Smooth muscle cell (in vitro differentiated cells): ENCODE results near the gene SCGB1D2. TPM values are rescaled to one million over a fixed set of nuclear protein-coding genes. Genes with fewer than 3 reads are reported as not detected.
"Not testable (repeated sequence)": the region's sequence is repeated elsewhere in the genome, so short reads cannot be mapped to it uniquely, and the experiment has no call there.

Experiments
- DNase-seq: peaks from one replicate; lab custom pipeline; 2025; ENCODE audit not compliant: unreplicated experiment; lab: John Stamatoyannopoulos, UW
- H2AFZ ChIP-seq: fragments of 200-600 bp; sonication (generic); 2 replicates; pipeline ENCODE4 v1.6.0; 2016; ENCODE audit warnings: antibody characterized with exemption, low read depth, mild to moderate bottlenecking
- H3F3A ChIP-seq: fragments of 200-600 bp; sonication (generic); 2 replicates; pipeline ENCODE4 v1.6.0; 2017; ENCODE audit warnings: antibody characterized with exemption, low read depth
- H3K27ac ChIP-seq: fragments of 200-600 bp; sonication (generic); 2 replicates; pipeline ENCODE4 v1.5.1; 2016; ENCODE audit warnings: low read depth, mild to moderate bottlenecking
- H3K27me3 ChIP-seq: fragments of 200-600 bp; sonication (generic); 2 replicates; pipeline ENCODE4 v1.6.1; 2016; ENCODE audit warnings: low read depth, mild to moderate bottlenecking
- H3K36me3 ChIP-seq: fragments of 200-600 bp; sonication (generic); 2 replicates; pipeline ENCODE4 v1.5.1; 2016; ENCODE audit warnings: low read depth
- H3K4me1 ChIP-seq: fragments of 200-600 bp; sonication (generic); 2 replicates; pipeline ENCODE4 v1.5.1; 2016; ENCODE audit warnings: low read depth
- H3K4me2 ChIP-seq: fragments of 200-600 bp; sonication (generic); 2 replicates; pipeline ENCODE4 v1.6.0; 2016; ENCODE audit warnings: mild to moderate bottlenecking
- H3K4me3 ChIP-seq: fragments of 200-600 bp; sonication (generic); 2 replicates; pipeline ENCODE4 v1.5.1; 2016; ENCODE audit warnings: mild to moderate bottlenecking
- H3K79me2 ChIP-seq: fragments of 200-600 bp; sonication (generic); 2 replicates; pipeline ENCODE4 v1.6.0; 2016; ENCODE audit warnings: low read depth, mild to moderate bottlenecking
- H3K9ac ChIP-seq: fragments of 200-600 bp; sonication (generic); 2 replicates; pipeline ENCODE4 v1.6.0; 2016; ENCODE audit warnings: low read depth
- H3K9me3 ChIP-seq: fragments of 200-600 bp; sonication (generic); replicated peaks from 2 replicates; pipeline ENCODE4 v1.5.1; 2016; ENCODE audit warnings: low read depth
- H4K20me1 ChIP-seq: fragments of 200-600 bp; sonication (generic); 2 replicates; pipeline ENCODE4 v1.6.0; 2016; ENCODE audit warnings: low read depth
- WGBS: methylation state at CpG from one replicate; pipeline ENCODE4 v1.1.7; 2016; ENCODE audit warnings: low lambda C conversion rate; 5-methylcytosine and 5-hydroxymethylcytosine counted together
- polyA plus RNA-seq: library from polyadenylated mRNA; unstranded; fragments of >200 nt; fragmentation: Nextera tagmentation; extraction: Ambion mirVana; gene quantifications from 2 replicates; pipeline ENCODE4 v1.2.1, GENCODE V29; 2016
- total RNA-seq: library from RNA; depleted of rRNA; stranded (reverse); fragments of >200 nt; gene quantifications from 2 replicates; pipeline ENCODE4 v1.2.3, GENCODE V29; 2014
- TF ChIP-seq, protein P1 (sequence below): fragments of 200-600 bp; sonication (generic); IDR thresholded peaks from 2 replicates; pipeline ENCODE4 v1.5.1; 2017; ENCODE audit warnings: borderline replicate concordance, mild to moderate bottlenecking, antibody characterized with exemption; ENCODE audit not compliant: insufficient read depth, poor library complexity, severe bottlenecking

Gene SCGB1D2, protein sequence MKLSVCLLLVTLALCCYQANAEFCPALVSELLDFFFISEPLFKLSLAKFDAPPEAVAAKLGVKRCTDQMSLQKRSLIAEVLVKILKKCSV
- not detected in 2 replicates for total RNA-seq
- not detected in 2 replicates for polyA plus RNA-seq

DNA sequence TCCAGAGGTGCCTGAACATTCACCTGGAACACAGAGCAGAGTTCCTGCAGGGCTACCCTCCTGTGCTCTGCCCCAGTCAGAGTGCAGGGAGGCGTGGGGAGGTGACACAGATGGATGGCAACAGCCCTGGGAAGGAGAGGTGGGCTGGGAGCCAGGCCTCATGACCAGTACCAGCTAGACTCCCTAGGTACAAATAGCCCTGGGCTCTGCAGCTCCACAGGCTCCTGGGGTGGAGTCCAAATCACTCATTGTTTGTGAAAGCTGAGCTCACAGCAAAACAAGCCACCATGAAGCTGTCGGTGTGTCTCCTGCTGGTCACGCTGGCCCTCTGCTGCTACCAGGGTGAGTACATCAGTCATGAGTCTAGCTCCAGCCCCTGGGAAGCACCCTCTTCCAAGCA lies at the start of gene SCGB1D2:
SCGB1D2 (plus strand) TSS at position 219 of the 400 bp plus-strand sequence; CDS start at position 288, 69 bp downstream.
- H3K4me1 ChIP-seq = no peaks in the 10 kb centered on the region
- H3K4me3 ChIP-seq = no peak within 1 kb of the TSS
- no peak within 1 kb of the TSS for H3K9ac ChIP-seq
- WGBS = 64% methylated on average over 3 of the region's 3 CpGs
- no peaks in the 10 kb centered on the region for H3K79me2 ChIP-seq
- H3K36me3 ChIP-seq = no peaks in the 10 kb centered on the region
- H3K27ac ChIP-seq = no peak within 1 kb of the TSS
- H4K20me1 ChIP-seq = no peaks in the 10 kb centered on the region
- no peak for DNase-seq
- no peaks in the 10 kb centered on the region for H3K9me3 ChIP-seq
- H3F3A ChIP-seq = no peaks in the 10 kb centered on the region
- H3K4me2 ChIP-seq = no peak within 1 kb of the TSS
- TF ChIP-seq, protein P1, sequence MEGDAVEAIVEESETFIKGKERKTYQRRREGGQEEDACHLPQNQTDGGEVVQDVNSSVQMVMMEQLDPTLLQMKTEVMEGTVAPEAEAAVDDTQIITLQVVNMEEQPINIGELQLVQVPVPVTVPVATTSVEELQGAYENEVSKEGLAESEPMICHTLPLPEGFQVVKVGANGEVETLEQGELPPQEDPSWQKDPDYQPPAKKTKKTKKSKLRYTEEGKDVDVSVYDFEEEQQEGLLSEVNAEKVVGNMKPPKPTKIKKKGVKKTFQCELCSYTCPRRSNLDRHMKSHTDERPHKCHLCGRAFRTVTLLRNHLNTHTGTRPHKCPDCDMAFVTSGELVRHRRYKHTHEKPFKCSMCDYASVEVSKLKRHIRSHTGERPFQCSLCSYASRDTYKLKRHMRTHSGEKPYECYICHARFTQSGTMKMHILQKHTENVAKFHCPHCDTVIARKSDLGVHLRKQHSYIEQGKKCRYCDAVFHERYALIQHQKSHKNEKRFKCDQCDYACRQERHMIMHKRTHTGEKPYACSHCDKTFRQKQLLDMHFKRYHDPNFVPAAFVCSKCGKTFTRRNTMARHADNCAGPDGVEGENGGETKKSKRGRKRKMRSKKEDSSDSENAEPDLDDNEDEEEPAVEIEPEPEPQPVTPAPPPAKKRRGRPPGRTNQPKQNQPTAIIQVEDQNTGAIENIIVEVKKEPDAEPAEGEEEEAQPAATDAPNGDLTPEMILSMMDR = no peak
- H3K27me3 ChIP-seq = peaks cover under 1% of the 10 kb centered on the region
- H2AFZ ChIP-seq = no peak within 1 kb of the TSS

DNA sequence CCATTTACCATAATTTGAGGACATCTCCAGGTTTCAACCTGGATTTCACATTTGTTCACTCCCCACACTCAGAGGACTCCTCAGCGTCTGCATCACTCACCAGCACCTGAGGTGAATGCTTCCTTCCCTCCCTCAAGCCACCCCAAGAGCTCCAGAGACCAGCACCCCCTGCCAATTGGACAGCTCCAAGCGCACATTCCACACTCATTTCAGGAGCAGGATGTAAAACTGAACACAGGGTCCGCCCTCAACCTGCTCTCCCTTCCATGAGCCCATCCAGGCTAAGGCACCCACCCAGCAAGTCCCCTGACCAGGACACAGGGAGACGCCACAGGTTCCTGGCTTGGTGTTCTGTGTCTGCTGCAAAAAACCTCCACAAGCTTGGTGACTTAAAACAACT lies 48.1 kb upstream of the SCGB1D2 start:
- 69% methylated on average over 4 of the region's 4 CpGs for WGBS
- TF ChIP-seq, protein P1 = no peak
- H3K79me2 ChIP-seq = no peaks in the 10 kb centered on the region
- no peak overlapping the region for H3K9ac ChIP-seq
- no peak overlapping the region for H2AFZ ChIP-seq
- no peak overlapping the region for H3K4me2 ChIP-seq
- H3K36me3 ChIP-seq = no peaks in the 10 kb centered on the region
- H3K27me3 ChIP-seq = peaks cover 12% of the 10 kb centered on the region
- H3K9me3 ChIP-seq = no peaks in the 10 kb centered on the region
- H4K20me1 ChIP-seq = no peaks in the 10 kb centered on the region
- no peaks in the 10 kb centered on the region for H3F3A ChIP-seq
- no peak for DNase-seq
- peaks cover 4% of the 10 kb centered on the region for H3K4me1 ChIP-seq
- H3K27ac ChIP-seq = no peak overlapping the region
- H3K4me3 ChIP-seq = no peak overlapping the region

DNA sequence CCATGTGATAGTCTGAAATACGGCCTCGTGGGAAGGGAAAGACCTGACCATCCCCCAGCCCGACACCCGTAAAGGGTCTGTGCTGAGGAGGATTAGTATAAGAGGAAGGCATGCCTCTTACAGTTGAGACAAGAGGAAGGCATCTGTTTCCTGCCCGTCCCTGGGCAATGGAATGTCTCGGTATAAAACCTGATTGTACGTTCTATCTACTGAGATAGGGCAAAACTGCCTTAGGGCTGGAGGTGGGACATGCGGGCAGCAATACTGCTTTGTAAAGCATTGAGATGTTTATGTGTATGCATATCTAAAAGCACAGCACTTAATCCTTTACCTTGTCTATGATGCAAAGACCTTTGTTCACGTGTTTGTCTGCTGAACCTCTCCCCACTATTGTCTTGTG lies 47.0 kb upstream of the SCGB1D2 start:
- not testable (repeated sequence) for H3K4me2 ChIP-seq, DNase-seq, H3K9me3 ChIP-seq, H4K20me1 ChIP-seq, H2AFZ ChIP-seq, H3K4me1 ChIP-seq, H3K36me3 ChIP-seq, H3K27ac ChIP-seq, H3K9ac ChIP-seq, H3K79me2 ChIP-seq, H3K4me3 ChIP-seq, H3F3A ChIP-seq
- 36% methylated on average over 5 of the region's 9 CpGs for WGBS
- peaks cover 12% of the 10 kb centered on the region for H3K27me3 ChIP-seq

DNA sequence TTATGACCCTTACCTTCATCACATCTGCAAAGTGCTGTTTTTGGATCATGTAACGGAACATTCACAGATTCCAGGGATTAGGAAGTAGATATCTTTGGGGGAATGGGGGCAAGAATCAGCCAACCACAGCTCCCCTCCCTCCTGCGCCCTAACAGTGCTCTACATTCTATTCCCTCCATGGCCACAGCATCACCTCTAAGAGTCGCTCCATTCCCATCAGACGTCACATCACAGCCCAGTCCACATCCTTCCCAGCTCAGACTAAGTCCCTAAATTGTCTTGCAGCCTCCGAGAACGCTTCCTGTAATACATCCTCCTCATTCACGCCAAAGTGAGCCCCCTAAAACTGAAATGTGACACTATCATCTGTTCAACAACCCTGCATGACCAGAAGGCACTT lies 46.1 kb upstream of the SCGB1D2 start:
- Histone ChIP-seq H3K36me3 (no peaks in the 10 kb centered on the region), H3K9ac (no peak overlapping the region), H3K9me3 (no peaks in the 10 kb centered on the region), H4K20me1 (no peaks in the 10 kb centered on the region), H3K4me1 (peaks cover 4% of the 10 kb centered on the region), H3K27ac (no peak overlapping the region), H3K4me3 (no peak overlapping the region), H3K27me3 (peaks cover 9% of the 10 kb centered on the region), H3F3A (no peaks in the 10 kb centered on the region), H2AFZ (no peak overlapping the region), H3K79me2 (no peaks in the 10 kb centered on the region), H3K4me2 (no peak overlapping the region)
- TF ChIP-seq, protein P1 = no peak
- 74% methylated on average over 7 of the region's 7 CpGs for WGBS
- DNase-seq = no peak

DNA sequence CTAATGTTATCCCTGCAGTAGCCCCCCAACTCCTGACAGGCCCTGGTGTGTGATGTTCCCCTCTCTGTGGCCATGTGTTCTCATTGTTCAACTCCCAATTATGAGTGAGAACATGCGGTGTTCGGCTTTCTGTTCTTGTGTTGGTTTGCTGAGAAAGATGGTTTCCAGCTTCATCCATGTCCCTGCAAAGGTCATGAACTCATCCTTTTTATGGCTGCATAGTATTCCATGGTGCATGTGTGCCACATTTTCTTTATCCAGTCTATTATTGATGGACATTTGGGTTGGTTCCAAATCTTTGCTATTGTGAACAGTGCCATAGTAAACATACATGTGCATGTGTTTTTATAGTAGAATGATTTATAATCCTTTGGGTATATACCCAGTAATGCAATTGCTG lies 44.6 kb upstream of the SCGB1D2 start:
- not testable (repeated sequence) for H3K4me3 ChIP-seq, H3K27ac ChIP-seq, H3K27me3 ChIP-seq, DNase-seq, H3K4me2 ChIP-seq, H4K20me1 ChIP-seq, H3K9ac ChIP-seq, H3K36me3 ChIP-seq, H3K79me2 ChIP-seq, H3F3A ChIP-seq, H3K9me3 ChIP-seq, H3K4me1 ChIP-seq, H2AFZ ChIP-seq
- 87% methylated on average over 2 of the region's 2 CpGs for WGBS
